Sigmoid colon (tissue), 4 donors: Measurements from ENCODE around the gene FABP3.

Experiments used
- CTCF ChIP-seq, 4 experiments: fragments of 450-650 bp in 3 of 4; fragments of 200-600 bp in 1 of 4; IDR thresholded peaks; one replicate each; pipeline ENCODE4 v1.5.1; 2016 to 2019; ENCODE audit warnings: antibody characterized with exemption in 4 of 4, mild to moderate bottlenecking in 3 of 4, moderate library complexity in 2 of 4
- EP300 ChIP-seq, 4 donors: sonication (generic); formaldehyde crosslinking; IDR thresholded peaks; one replicate each; pipeline ENCODE4 v1.6.1; 2017; ENCODE audit warnings: antibody characterized with exemption in 4 of 4
- POLR2A ChIP-seq, 2 donors: fragments of 450-650 bp; IDR thresholded peaks; one replicate each; pipeline ENCODE4 v1.6.1; 2016; ENCODE audit warnings: antibody characterized with exemption in 2 of 2, mild to moderate bottlenecking in 2 of 2, moderate library complexity in 2 of 2
- POLR2AphosphoS5 ChIP-seq, 4 donors: sonication (generic); formaldehyde crosslinking; IDR thresholded peaks; one replicate each; pipeline ENCODE4 v1.6.1; 2017; ENCODE audit warnings: antibody characterized with exemption in 4 of 4

- TF ChIP-seq EP300 (IDR thresholded peaks at IDR 0.05) (no peak), CTCF (IDR thresholded peaks at IDR 0.05) (no peak), POLR2AphosphoS5 (IDR thresholded peaks at IDR 0.05) (no peak), POLR2A (IDR thresholded peaks at IDR 0.05) (no peak)
Measured at GRCh38 chr1:31398246-31398645, 25.4 kb upstream of the FABP3 start.
